ENCODE data around the gene NELL2.

DNA sequence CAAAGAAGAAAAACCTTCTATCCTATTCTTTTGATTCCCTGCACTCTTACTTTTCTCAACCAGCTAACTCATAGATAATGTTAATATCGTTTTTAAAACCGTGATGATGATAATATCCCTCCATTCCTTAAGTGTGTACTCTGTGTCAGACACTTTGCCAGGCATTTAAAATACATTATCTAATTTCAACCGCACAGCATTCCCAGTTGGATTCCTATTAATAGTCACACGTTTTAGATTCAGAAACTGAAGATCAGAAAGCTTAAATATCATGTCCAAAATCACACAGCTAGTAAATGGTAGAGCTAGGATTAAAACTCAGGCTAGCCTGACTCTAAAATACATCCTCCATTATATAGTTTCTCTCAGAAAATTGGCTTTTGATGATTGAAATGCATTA is 366.0 kb downstream of the NELL2 start:
- TF ChIP-seq CHD2 (IDR thresholded peaks at IDR 0.05; ENCODE audit: borderline replicate concordance, low read depth, low read length) (no peak), ZNF622 (IDR thresholded peaks at IDR 0.05) (no peak), MEF2A (IDR thresholded peaks at IDR 0.05; ENCODE audit: insufficient read depth, low read depth, low read length) (no peak), POLR2A (IDR thresholded peaks at IDR 0.05; ENCODE audit: low read depth, low read length) (no peak), EP300 (IDR thresholded peaks at IDR 0.05; ENCODE audit: borderline replicate concordance in 1 of 2, control insufficient read depth in 1 of 2, low read depth in 2 of 2, low read length in 2 of 2) (no peak), CBFB (IDR thresholded peaks at IDR 0.05; ENCODE audit: low read depth) (no peak), ESRRA (IDR thresholded peaks at IDR 0.05; ENCODE audit: low read length) (no peak), TAF1 (IDR thresholded peaks at IDR 0.05; ENCODE audit: borderline replicate concordance, low read depth, low read length) (no peak), HDAC6 (IDR thresholded peaks at IDR 0.05; ENCODE audit: unreplicated experiment) (no peak)
- TF ChIP-seq, protein P1, sequence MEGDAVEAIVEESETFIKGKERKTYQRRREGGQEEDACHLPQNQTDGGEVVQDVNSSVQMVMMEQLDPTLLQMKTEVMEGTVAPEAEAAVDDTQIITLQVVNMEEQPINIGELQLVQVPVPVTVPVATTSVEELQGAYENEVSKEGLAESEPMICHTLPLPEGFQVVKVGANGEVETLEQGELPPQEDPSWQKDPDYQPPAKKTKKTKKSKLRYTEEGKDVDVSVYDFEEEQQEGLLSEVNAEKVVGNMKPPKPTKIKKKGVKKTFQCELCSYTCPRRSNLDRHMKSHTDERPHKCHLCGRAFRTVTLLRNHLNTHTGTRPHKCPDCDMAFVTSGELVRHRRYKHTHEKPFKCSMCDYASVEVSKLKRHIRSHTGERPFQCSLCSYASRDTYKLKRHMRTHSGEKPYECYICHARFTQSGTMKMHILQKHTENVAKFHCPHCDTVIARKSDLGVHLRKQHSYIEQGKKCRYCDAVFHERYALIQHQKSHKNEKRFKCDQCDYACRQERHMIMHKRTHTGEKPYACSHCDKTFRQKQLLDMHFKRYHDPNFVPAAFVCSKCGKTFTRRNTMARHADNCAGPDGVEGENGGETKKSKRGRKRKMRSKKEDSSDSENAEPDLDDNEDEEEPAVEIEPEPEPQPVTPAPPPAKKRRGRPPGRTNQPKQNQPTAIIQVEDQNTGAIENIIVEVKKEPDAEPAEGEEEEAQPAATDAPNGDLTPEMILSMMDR (IDR thresholded peaks at IDR 0.05 in 2 of 3, conservative IDR thresholded peaks at IDR 0.05 in 1 of 3; ENCODE audit: control insufficient read depth in 2 of 3, extremely low read depth in 1 of 3, insufficient read depth in 1 of 3, low read depth in 3 of 3, low read length in 3 of 3): no peak
- TF ChIP-seq, protein P2, sequence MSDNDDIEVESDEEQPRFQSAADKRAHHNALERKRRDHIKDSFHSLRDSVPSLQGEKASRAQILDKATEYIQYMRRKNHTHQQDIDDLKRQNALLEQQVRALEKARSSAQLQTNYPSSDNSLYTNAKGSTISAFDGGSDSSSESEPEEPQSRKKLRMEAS (IDR thresholded peaks at IDR 0.05; ENCODE audit: low read depth, low read length): no peak
- TF ChIP-seq, protein P3, sequence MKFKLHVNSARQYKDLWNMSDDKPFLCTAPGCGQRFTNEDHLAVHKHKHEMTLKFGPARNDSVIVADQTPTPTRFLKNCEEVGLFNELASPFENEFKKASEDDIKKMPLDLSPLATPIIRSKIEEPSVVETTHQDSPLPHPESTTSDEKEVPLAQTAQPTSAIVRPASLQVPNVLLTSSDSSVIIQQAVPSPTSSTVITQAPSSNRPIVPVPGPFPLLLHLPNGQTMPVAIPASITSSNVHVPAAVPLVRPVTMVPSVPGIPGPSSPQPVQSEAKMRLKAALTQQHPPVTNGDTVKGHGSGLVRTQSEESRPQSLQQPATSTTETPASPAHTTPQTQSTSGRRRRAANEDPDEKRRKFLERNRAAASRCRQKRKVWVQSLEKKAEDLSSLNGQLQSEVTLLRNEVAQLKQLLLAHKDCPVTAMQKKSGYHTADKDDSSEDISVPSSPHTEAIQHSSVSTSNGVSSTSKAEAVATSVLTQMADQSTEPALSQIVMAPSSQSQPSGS (IDR thresholded peaks at IDR 0.05; ENCODE audit: low read length): no peak
